Aorta (tissue), 5 donors: ENCODE results near the gene PNPO. TPM values are rescaled to one million over a fixed set of nuclear protein-coding genes. Genes with fewer than 3 reads are reported as not detected.
"Not testable (repeated sequence)": the region's sequence is repeated elsewhere in the genome, so short reads cannot be mapped to it uniquely, and the experiment has no call there.

ENCODE experiments used
- ATAC-seq: fragments of 200-7000 bp; cut with Tn5 transposase; one replicate; pipeline ENCODE4 v1.9.1; 2022; ENCODE audit warnings: moderate library complexity; ENCODE audit not compliant: low FRiP score
- DNase-seq, 2 donors: peaks; one replicate each; pipeline ENCODE4 v3.0.0-alpha.2; 2020
- H3K27ac ChIP-seq, 2 donors: one replicate each; pipeline ENCODE4 v1.5.1; 2013; ENCODE audit warnings: low read length in 2 of 2, mild to moderate bottlenecking in 2 of 2, moderate library complexity in 2 of 2, control low read depth in 1 of 2, inconsistent platforms in 1 of 2, low read depth in 1 of 2
- H3K27me3 ChIP-seq, 2 donors: one replicate each; pipeline ENCODE4 v1.6.1; 2013; ENCODE audit warnings: control low read depth in 1 of 2, low read length in 1 of 2, mild to moderate bottlenecking in 1 of 2, moderate library complexity in 1 of 2; ENCODE audit not compliant: insufficient read depth in 2 of 2, control insufficient read depth in 1 of 2
- H3K36me3 ChIP-seq, 2 donors: one replicate each; pipeline ENCODE4 v1.6.1; 2013; ENCODE audit warnings: control low read depth in 1 of 2, low read length in 1 of 2, mild to moderate bottlenecking in 1 of 2; ENCODE audit not compliant: insufficient read depth in 2 of 2, control insufficient read depth in 1 of 2
- H3K4me1 ChIP-seq, 2 donors: one replicate each; pipeline ENCODE4 v1.6.1; 2013; ENCODE audit warnings: low read length in 2 of 2, control low read depth in 1 of 2, mild to moderate bottlenecking in 1 of 2, moderate library complexity in 1 of 2; ENCODE audit not compliant: insufficient read depth in 2 of 2, control insufficient read depth in 1 of 2
- H3K4me3 ChIP-seq, 2 donors: one replicate each; pipeline ENCODE4 v1.5.1; 2013; ENCODE audit warnings: low read length in 2 of 2, control low read depth in 1 of 2, mild to moderate bottlenecking in 1 of 2
- H3K9me3 ChIP-seq: one replicate; pipeline ENCODE4 v1.6.1; 2013; ENCODE audit warnings: mild to moderate bottlenecking, low read length; ENCODE audit not compliant: control insufficient read depth
- WGBS, 2 donors: extraction: QIAGEN DNeasy Blood & Tissue Kit; methylation state at CpG; one replicate each; pipeline ENCODE4 v1.1.7; 2013; 5-methylcytosine and 5-hydroxymethylcytosine counted together
- intact Hi-C, 2 donors: fragments of 100-400 bp; cut with DNase I; formaldehyde crosslinking; loops; one replicate each; pipeline versions ENCODE4 v1.14.2 to v1.15.0; 2022
- polyA plus RNA-seq, 2 donors: library from polyadenylated mRNA; stranded (reverse); fragments of 200-250 nt; gene quantifications; one replicate each; pipeline ENCODE4 v1.2.3, GENCODE V29; 2013
- total RNA-seq, 2 donors: library from RNA; stranded (reverse); fragmentation: NEBNext Ultra II Directional; extraction: Animal tissue kit (Norgen Biotek cat#: 25700); gene quantifications; one replicate each; pipeline ENCODE4 v1.2.1, GENCODE V29; 2021
- donor health status: healthy with polysubstance abuse.
- donor health status: Bipolar disorder and iron deficiency.
- donor health status: DM: no; HTN: no; CAD: no.
- donor health status: DM: no; HTN: no; CAD: no.
- donor health status: DM: yes; HTN: yes; CAD: no.

PNPO gene
- total and polyA plus RNA-seq, 4 donors, result 4.9 to 19.5 (median 10.6) TPM

- H3K27me3 ChIP-seq, result no peaks in the 10 kb centered on the region
- DNase-seq (no peak), ATAC-seq (no peak)
- no peaks in the 10 kb centered on the region for H3K9me3 ChIP-seq
- 75% methylated on average over 3 of the region's 3 CpGs for WGBS, 2 donors
- H3K36me3 ChIP-seq, result peaks cover 0 to 3% of the 10 kb centered on the region in 2 donors
- H3K4me3 ChIP-seq, result no peak overlapping the region
- intact Hi-C loops, result no loop called here
- H3K4me1 ChIP-seq, result no peaks in the 10 kb centered on the region
- no peak overlapping the region for H3K27ac ChIP-seq
Measured at GRCh38 chr17:47925678-47925988, 15.7 kb upstream of the PNPO start.

GRCh38 chr17:47927821-47928400, 13.5 kb upstream of the PNPO start:
- Histone ChIP-seq H3K9me3 (no peaks in the 10 kb centered on the region), H3K27ac (no peak overlapping the region), H3K27me3 (no peaks in the 10 kb centered on the region), H3K4me1 (no peaks in the 10 kb centered on the region), H3K36me3 (peaks cover 0 to 3% of the 10 kb centered on the region in 2 donors), H3K4me3 (no peak overlapping the region)
- intact Hi-C loops, result no loop called here
- peak in 1 of 2 donors; percentile 72 for DNase-seq
- WGBS, 2 donors, result 90 to 91% methylated on average over 20 of the region's 20 CpGs
- no peak for ATAC-seq

- WGBS, 2 donors, result 82 to 88% methylated on average over 2 of the region's 2 CpGs
- no peak overlapping the region for H3K27ac ChIP-seq
- no peaks in the 10 kb centered on the region for H3K9me3 ChIP-seq
- DNase-seq, result no peak
- H3K4me1 ChIP-seq, result no peaks in the 10 kb centered on the region
- ATAC-seq, result no peak
- H3K36me3 ChIP-seq, result peaks cover 0 to 3% of the 10 kb centered on the region in 2 donors
- no peaks in the 10 kb centered on the region for H3K27me3 ChIP-seq
- no peak overlapping the region for H3K4me3 ChIP-seq
- intact Hi-C loops, result no loop called here
Measured at GRCh38 chr17:47928415-47928814, 13.0 kb upstream of the PNPO start.

GRCh38 chr17:47929218-47930000, 12.0 kb upstream of the PNPO start:
- no peak overlapping the region for H3K27ac ChIP-seq

GRCh38 chr17:47931848-47932247, 9.5 kb upstream of the PNPO start:
- no peaks in the 10 kb centered on the region for H3K4me1 ChIP-seq
- H3K27me3 ChIP-seq, result no peaks in the 10 kb centered on the region
- WGBS, 2 donors, result 74 to 80% methylated on average over 4 of the region's 4 CpGs
- intact Hi-C loops, result no loop called here
- no peaks in the 10 kb centered on the region for H3K36me3 ChIP-seq
- peak in 1 of 2 donors; percentile 24 for DNase-seq
- no peak overlapping the region for H3K27ac ChIP-seq
- H3K4me3 ChIP-seq, result no peak overlapping the region
- H3K9me3 ChIP-seq, result no peaks in the 10 kb centered on the region
- no peak for ATAC-seq

More at GRCh38 chr17:47929218-47930000, 12.0 kb upstream of the PNPO start:
- no peaks in the 10 kb centered on the region for H3K9me3 ChIP-seq
- H3K27me3 ChIP-seq, result no peaks in the 10 kb centered on the region
- H3K4me3 ChIP-seq, result no peak overlapping the region
- intact Hi-C loops, result no loop called here
- peak in 1 of 2 donors; percentile 46 for DNase-seq
- H3K36me3 ChIP-seq, result peaks cover 0 to 3% of the 10 kb centered on the region in 2 donors
- no peaks in the 10 kb centered on the region for H3K4me1 ChIP-seq
- ATAC-seq, result no peak
- 32 to 47% methylated on average over 10 of the region's 10 CpGs for WGBS, 2 donors

DNA sequence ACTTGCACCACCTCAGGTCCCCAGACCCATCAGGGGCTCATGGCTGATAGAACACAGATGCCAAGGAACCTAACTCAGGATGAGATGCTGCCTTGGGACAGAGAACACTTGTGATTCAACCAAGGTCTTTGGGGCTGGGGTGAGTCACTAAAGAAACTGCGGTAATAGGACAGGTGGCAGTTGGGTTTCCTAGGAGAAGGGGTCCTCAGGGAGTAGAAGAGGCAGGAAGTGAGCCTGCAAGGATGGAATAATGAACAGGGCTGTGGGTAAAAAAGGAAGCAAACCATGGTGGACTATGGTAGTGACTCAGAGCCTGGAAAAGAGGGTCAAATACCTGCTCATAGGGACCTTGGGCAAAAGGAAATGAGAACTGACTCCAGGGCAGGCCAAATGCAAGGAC, 6.5 kb upstream of the PNPO start:
- no peaks in the 10 kb centered on the region for H3K36me3 ChIP-seq
- intact Hi-C loops, result no loop called here
- no peaks in the 10 kb centered on the region for H3K27me3 ChIP-seq
- ATAC-seq (no peak), DNase-seq (peak in 1 of 2 donors; percentile 10)
- no peaks in the 10 kb centered on the region for H3K4me1 ChIP-seq
- no peaks in the 10 kb centered on the region for H3K9me3 ChIP-seq
- H3K27ac ChIP-seq, result no peak overlapping the region
- no peak overlapping the region for H3K4me3 ChIP-seq
- 84 to 88% methylated on average over 1 of the region's 1 CpG for WGBS, 2 donors

DNA sequence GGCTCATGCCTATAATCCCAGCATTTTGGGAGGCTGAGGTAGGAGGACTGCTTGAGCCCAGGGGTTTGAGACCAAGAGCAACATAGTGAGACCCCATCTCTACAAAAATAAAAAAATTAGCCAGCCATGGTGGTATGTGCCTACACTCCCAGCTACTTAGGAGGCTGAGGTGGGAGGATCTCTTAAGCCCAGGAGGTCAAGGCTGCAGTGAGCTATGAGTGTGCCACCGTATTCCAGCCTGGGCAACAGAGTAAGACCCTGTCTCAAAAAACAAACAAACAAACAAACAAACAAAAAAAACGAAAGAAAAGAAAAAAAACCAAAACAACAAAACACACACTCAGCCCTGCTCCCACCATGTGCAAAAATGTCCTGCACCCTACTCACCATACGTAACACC, 5.9 kb upstream of the PNPO start:
- ATAC-seq, intact Hi-C loops, H3K4me1 ChIP-seq, H3K36me3 ChIP-seq, H3K4me3 ChIP-seq, DNase-seq, H3K27ac ChIP-seq, H3K27me3 ChIP-seq, H3K9me3 ChIP-seq: not testable (repeated sequence)
- 79 to 80% methylated on average over 3 of the region's 3 CpGs for WGBS, 2 donors

GRCh38 chr17:47935961-47936360, 5.4 kb upstream of the PNPO start:
- DNase-seq (peak in 1 of 2 donors; percentile 20), ATAC-seq (no peak)
- intact Hi-C loops, result no loop called here
- H3K4me3 ChIP-seq, result no peak overlapping the region
- H3K4me1 ChIP-seq, result no peaks in the 10 kb centered on the region
- H3K9me3 ChIP-seq, result no peaks in the 10 kb centered on the region
- no peaks in the 10 kb centered on the region for H3K27me3 ChIP-seq
- WGBS, 2 donors, result 68 to 71% methylated on average over 5 of the region's 5 CpGs
- H3K36me3 ChIP-seq, result no peaks in the 10 kb centered on the region
- H3K27ac ChIP-seq, result no peak overlapping the region

GRCh38 chr17:47937941-47938340, 3.4 kb upstream of the PNPO start:
- ATAC-seq (no peak), DNase-seq (no peak)
- Histone ChIP-seq H3K27me3 (no peaks in the 10 kb centered on the region), H3K36me3 (no peaks in the 10 kb centered on the region), H3K4me3 (no peak overlapping the region), H3K4me1 (no peaks in the 10 kb centered on the region), H3K9me3 (no peaks in the 10 kb centered on the region), H3K27ac (no peak overlapping the region)
- 89 to 91% methylated on average over 5 of the region's 5 CpGs for WGBS, 2 donors
- intact Hi-C loops, result no loop called here
